ENCODE measurements around the gene TSPAN11.

- TF ChIP-seq POLR2AphosphoS5 (IDR thresholded peaks at IDR 0.05; ENCODE audit: low read depth, low read length) = no peak
- no peak for TF ChIP-seq CTCF (IDR thresholded peaks at IDR 0.05)
Observed at GRCh38 chr12:30936036-30936435, 9.5 kb downstream of the TSPAN11 start.
